NCI-H345 (cell line): ENCODE results near the gene ATP5PO.

Experiments
- DNase-seq: peaks from one replicate; lab custom pipeline; 2025; lab: John Stamatoyannopoulos, UW

Gene ATP5PO

DNA sequence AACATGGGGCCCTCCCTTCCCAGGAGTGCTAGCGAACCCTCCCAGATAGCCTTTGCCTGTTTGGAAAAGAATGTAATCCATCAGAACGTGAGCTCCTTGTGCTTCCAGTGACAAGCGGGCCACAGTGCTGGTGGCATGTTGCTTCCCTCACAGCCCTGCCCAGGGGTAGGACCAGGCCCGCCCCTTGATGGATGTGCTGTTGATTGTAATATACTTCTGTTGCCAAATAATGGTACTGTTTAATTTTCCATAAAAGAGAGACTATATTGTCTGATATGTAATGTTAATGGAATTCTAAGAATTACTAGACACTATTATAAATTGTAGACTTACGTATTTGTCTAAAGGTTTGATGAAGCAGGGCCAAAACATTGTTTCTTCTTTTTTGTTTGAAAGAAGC lies 16.4 kb downstream of the ATP5PO start:
- no peak for DNase-seq

DNA sequence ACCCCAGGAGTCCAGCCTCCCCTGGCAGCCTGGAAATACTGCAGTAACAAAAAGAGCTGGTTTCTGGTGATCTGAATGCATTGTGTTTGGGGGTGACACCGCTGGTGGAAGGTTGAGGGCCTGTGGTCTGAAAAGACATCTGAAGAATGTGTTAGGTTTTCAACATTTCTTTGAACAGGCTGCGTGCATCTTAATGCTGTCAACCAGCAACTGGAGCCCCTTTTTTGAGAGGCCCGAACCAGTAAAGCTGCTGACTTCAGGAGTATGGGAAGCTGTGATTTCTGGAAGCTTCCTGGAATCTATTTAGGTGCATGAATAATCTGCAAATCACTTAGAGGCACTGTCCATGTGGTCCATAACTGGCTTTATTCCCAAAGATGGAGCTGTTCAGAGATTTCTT lies 17.0 kb downstream of the ATP5PO start:
- DNase-seq, result no peak

DNA sequence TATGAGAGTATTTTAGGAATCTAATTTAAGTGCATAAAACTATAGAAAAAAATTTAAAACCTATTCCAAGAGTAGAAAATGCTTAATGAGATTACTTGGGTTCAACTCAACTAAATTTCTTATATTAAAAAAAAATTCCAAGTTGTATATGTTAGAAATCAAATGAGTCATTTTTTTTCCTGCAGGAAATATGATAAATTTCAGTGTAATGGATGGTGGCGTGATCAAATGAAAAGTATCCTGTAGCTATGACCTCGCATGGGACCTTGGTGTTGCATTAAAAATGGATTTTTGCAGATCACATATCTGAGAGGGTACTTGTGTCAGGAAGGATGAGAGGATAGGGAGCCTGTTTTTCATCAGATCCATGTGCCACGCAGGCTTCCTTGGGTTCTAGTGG lies 17.9 kb downstream of the ATP5PO start:
- no peak for DNase-seq

DNA sequence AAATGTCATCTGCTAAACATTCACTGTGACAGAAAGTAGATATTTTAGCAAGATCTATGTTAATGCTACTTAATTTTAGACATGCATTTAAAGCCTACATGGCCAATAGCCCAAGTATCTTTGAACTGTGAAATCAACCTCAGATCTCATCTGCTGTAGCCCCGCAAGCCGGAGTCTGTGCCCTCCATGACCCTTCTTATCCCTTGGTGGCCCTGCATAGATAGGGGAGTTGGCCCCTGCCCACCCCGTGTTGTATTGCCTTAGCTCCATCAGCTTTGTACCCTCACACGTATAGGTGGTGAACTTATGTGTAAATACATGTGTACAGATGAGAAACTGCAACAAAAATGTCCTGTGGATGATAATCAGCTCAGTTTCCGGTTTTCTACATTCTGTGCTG lies 18.5 kb downstream of the ATP5PO start:
- no peak for DNase-seq

DNA sequence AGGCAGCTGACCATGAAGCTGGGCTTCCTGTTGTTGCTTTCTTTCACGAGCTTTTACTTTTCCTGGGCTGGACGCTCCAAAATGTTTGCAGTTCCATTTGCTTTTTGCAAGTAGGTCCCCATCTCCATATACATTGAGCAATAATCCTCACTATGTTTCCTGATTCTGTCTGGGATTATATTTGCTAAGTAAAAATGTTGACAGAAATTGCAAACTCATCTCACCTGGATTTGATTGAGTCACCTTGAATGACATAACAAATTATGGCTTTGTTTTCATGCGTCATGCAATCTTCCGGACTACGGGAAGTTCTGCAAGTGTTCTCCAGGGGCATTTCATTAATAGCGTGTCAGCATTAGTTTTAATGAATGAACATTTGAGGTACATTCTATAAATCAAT lies 18.9 kb downstream of the ATP5PO start:
- no peak for DNase-seq

DNA sequence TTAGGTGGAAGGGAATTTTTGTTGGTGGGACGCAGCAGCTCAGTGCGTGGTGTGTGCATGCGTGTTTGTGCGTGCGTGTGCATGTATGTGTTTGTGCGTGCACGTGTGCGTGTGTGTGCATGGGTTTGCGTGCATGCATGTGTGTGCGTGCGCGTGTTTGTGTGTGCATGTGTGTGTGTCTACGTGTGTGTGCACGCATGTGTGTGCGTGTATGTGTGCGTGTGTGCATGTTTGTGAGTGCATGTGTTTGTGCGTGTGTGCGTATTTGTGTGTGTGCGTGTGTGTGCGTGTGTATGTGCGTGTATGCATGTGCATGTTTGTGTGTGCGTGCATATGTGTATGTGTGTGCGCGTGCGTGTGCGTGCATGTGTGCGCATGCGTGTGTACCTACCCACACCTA lies 20.2 kb downstream of the ATP5PO start:
- no peak for DNase-seq

DNA sequence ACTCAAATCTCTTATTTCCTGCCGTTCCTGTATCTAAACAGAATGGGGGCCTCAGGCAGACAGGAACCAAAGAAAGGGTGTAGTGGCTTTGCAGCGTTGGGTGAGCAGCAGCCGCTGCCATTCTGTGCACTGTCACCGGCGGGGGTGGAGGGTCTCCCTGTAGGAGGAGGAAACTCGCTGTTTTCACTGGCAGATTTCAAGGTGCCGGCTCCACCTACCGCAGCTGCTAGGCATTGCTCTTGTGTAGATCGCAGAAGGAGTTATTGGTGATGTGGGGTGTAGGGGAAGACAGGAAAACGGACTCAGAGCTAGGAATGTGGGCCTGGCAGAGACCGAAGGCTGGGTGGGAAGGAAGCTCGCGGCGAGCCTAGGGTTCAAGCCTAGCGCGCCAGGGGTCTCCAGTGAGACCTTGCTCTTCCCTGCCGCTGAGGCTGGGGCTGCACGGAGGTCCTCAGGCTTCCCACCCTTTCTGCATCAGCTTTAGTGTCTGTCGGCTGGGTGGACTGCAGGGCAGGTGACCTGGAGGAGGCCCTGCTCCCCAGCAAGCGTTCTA lies 20.8 kb downstream of the ATP5PO start:
- peak; percentile 77 for DNase-seq

DNA sequence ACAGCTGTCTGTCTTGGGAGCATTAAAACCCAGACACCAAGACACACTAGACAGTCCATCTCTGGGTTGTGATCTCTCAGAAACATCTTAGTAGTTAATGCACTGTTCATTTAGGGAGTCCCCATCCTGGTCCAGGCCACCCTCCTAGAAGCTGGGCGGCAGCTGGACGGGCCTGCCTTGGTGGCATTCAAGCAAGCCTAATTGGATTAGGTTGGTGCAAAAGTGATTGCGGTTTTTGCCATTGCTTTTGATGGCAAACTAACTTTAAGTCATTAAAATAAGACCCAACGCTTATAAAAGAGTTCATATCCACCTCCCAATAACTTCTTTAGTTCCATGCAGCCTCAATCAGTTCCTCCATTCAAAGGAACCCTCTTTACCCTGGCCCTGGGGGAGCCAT lies 21.7 kb downstream of the ATP5PO start:
- DNase-seq, result no peak

DNA sequence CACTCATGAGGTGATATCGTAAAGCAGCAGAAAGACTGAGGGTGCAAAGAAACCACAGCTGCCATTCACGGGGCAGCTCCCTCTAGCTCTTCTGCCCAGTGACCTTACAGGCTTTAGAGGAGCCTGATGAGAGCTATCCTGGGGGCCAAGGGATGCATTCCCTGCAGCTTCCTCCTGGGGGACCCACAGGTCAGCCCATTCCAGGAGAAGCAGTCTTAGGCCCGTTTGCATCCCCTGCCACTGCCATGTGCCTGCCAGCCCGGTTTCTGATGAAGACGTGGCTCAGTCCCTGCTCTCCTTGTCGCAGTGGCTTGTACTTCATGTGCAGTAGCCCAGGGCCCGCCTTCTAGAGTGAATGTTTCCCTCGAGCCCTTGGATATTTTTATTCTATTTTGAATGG lies 22.8 kb downstream of the ATP5PO start:
- no peak for DNase-seq

DNA sequence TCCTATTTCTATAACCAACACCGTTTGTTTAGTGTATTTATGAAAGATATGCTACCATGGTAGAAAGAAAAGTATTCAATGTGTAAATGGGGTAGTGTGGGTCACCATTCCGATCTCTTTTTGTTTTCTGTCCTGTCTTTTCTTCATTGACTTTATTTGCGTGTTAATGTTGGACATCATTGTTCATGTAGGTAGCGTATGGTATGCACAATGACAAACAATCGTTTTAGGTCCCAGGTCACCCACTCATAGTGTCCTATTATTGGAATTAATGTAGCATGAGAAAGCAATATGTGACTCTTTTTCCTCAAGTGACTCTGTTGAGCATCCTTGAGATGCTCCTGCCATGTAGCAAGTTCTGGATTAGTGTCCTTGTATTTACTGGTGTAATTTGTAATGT lies 25.4 kb downstream of the ATP5PO start:
- DNase-seq, result no peak

DNA sequence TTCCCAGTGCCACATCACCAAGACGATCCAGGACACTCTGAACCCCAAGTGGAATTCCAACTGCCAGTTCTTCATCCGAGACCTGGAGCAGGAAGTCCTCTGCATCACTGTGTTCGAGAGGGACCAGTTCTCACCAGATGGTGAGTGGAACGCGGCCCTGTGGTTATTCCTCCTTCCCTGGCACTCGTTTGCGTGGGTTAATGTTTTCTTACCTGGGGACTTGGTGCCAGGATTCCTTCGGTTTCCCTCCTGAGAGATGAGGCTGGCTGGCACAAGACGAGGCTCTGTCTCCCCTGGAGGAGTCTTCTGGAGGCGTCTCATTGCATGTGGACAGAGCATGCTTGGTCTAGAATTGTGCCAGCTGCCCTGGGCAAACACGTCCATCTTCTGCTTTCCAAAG lies 29.3 kb downstream of the ATP5PO start:
- DNase-seq, result no peak

DNA sequence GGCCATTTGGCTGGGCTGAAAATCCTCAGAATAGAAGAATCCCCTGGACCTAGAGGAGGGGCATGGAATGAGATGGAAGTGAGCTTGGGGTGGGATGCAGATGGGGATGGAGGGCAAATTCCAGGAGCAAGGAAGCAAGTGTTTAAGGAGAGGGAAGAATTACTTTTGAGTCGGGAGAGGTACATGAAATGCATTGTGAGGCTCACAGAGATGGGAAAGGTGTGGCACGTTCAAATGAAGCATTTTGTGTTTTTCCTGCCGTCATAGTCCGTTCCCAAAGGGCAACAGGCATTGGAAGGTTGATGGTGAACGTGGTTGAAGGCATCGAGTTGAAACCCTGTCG lies 30.5 kb downstream of the ATP5PO start:
- DNase-seq, result no peak

DNA sequence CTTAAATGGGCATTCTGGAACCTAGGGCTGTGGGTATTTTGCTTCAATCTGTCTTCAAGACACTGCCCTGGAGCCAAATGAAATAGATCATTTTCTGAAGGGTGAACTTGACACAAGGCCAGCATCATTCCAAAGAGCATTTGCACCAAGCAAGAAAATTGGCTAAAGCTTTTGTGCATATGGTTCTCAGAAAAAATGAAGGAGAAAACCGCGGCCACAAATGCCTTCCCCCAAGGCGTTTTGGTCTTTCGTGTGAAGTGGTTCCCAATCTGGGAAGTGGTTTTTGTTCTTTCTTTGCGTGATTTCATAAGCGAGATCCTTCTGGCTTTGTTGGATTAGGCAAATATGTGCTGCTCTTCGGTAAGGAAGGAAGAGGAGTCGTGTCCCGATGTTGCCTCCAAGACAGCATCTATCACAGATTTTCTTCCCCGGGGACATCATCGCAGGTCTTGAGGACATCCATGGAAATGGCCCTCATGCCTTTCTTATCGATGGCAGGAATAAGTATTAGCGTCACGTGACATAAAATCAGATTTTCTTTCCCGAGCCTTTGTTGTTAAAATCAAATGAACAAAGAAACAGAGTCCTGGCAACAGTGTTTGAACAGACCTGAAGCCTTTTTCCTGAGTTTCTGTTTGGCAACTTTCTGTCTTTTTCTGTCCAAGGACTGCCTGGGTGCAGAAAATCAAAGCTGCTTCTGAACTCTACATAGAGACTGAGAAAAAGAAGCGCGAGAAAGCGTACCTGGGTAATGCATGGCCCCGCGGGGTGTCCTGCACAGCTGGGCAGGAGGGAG lies 31.0 kb downstream of the ATP5PO start:
- no peak for DNase-seq

DNA sequence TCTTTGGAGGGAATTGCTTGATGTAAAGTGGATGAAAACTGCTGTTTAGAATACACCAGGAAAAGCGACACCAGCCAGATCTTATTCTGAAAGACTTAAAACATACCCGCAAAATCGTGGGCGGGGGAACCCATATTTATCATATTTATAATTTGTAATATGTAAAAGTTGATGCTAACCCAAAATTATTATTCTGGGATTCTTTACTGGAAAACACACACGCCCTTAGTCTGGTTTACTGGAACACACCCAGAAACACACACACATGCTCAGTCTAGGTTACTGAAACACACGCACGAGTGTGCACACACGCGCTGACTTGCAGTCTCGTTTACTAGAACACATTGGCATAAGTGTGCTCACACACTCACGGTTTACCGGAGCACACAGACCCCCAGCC lies 32.5 kb downstream of the ATP5PO start:
- DNase-seq, result no peak

DNA sequence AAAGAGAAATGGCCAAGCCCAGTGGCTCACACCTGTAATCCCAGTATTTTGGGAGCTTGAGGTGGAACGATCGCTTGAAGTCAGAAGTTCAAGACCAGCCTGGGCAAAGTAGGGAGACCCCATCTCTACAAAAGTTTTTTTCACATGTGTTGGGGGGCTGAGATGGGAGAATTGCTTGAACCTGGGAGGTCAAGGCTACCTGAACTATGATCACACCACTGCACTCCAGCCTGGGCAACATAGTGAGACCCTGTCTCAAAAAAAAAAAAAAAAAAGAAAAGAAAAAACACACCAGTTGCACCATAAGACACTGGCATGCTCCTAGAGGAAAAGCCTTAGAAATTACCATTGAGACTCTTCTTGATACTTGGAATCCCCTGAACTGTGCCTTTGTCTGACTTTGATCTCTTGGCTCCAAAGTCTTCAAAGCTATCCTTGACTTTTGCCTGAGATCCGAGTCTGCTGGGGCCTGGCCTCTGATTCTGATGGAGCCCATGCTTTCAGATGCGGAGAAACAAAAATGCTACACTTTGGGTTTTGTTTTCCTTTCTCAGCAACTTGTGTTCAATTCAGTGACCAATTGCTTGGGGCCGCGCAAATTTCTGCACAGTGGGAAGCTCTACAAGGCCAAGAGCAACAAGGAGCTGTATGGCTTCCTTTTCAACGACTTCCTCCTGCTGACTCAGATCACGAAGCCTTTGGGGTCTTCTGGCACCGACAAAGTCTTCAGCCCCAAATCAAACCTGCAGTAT lies 33.7 kb downstream of the ATP5PO start:
- DNase-seq, result no peak

DNA sequence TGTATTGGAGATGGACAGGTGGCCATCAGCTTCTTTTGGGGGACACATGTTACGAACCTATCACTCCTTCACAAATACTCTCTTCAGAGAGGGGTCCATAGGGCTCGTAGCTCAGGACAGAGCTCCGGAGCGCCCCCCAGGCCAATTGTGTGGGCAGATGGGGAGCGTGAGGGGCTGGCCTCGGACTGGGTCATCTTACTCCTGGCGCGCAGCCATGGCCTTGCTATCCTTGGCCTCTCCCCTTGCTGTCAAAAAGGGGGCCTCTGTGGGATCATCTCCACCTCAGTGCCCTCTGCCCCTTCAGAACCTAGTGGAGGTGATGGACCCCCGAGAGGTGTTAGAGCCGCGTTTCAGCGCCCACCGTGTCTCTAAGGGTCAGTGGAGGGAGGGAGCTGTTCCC lies 35.0 kb downstream of the ATP5PO start:
- DNase-seq, result no peak

DNA sequence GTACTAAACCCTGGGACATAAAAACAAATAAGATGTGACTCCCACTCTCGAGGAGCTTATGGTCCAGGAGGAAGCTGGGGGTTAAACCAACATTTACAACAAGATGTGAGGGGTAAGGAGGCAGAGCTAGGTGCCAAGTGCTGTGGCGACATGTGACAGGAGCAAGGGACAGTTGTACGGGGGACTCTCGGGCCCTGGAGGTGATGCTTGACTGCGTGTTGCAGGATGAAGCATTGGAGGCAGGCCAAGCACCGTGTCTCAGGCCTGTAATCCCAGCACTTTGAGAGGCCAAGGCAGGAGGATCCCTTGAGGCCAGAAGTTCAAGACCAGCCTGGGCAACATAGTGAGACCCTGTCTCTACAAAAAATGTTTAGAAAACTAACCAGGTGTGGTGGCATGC lies 36.8 kb downstream of the ATP5PO start:
- DNase-seq, result no peak

DNA sequence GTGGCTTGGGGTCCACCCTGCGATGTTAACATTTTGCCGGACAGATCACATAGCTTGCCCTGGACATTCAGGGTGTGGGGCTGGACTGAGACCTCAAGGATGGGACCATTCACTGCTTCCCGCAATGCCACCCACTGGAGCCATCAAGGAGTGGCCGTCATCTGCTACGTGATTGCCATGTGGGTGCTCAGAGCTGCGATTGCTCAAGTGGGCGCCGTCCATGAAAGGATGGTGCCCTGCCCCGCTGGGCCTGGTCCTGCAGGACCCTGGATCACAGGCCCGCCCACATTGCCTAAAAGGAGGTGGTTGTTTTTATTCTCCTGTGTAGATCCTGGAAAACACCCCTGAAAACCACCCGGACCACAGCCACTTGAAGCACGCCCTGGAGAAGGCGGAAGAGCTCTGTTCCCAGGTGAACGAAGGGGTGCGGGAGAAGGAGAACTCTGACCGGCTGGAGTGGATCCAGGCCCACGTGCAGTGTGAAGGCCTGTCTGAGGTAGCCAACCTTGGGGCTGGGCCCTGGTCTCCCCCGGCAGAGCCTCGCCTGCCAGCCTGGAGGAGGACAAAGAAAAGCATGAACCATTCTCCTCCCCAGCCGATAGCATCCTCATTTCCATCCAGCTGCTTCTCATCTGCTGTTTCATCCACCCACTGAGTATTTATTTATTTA lies 40.4 kb downstream of the ATP5PO start:
- DNase-seq, result no peak

DNA sequence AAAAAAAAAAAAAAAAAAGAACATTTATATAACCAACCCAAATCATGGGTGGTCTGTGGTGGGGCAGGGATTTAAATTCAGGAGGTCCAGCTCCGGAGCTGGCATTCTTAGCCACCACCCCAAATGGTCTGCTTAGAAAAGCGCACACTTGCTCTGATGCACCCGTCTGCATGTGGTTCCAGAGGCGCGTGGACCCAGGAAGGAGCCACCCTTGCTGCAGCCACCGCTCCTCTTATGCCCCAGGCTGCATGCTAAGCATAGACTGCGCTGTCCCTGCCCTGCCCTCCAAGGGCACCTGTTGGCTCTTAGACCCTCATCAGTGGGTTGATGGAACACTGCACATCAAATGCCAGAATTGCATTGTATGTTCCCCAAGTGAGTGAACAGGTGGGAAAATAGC lies 41.4 kb downstream of the ATP5PO start:
- DNase-seq, result no peak

DNA sequence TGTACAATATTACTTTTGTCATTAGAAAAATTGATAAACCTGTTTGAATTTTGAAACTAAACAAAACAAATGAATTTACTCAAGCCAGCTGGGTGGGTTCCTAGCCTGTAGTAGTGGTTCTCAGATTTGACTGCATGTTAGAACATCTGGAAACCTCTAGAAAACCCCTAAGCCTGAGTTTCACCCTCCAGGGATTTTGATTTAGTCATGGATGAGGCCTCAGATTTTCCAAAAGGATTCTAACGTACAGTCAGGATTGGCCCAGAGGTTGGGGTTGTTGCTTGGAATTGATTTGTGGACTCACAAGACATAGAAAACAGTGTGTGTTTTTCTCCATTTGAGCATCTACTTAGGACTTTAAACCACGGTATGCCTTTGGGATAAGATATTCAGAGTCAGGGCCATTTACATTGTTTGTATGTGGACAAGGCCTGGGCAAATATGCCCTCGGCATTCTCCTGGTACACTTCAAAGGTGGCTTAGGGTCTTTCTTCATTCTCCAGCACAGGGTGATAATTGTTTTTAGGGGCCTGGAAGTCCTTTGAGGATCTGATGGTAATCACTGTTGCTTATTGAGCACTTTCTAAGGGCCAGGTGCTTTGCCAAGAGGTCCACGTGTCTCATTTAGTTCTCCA lies 42.6 kb downstream of the ATP5PO start:
- no peak for DNase-seq

DNA sequence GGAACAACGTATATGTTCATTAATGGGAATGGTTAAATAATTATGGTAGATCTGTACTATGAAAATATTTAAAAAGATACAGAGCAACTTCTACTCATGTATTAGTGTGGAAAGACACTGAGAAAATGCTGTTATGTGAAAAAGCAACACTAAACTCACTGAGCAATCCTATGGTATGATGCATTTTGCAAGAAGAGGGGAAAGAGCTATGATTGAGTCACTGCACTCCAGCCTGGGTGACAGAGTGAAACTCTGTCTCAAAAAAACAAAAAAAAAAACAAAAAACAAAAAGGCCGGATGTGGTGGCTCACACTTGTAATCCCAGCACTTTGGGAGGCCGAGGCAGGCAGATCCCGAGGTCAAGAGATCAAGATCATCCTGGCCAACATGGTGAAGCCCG lies 44.4 kb downstream of the ATP5PO start:
- DNase-seq, result no peak

DNA sequence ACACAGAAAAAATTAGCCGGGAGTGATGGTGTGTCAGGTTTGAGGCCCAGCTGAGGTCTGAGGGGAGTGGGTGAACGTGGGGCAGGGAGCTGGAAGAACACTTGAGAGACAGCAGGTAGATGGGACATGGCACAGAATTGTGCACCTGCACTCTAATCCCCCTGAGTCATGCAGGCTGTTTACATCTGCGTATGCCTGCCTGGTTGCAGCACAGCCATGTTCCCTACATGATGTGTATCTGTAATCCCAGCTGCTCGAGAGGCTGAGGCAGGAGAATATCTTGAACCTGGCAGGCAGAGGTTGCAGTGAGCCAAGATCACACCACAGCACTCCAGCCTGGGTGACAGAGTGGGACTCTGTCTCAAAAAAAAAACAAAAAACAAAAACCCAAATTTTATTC lies 44.8 kb downstream of the ATP5PO start:
- DNase-seq, result peak; percentile 26

DNA sequence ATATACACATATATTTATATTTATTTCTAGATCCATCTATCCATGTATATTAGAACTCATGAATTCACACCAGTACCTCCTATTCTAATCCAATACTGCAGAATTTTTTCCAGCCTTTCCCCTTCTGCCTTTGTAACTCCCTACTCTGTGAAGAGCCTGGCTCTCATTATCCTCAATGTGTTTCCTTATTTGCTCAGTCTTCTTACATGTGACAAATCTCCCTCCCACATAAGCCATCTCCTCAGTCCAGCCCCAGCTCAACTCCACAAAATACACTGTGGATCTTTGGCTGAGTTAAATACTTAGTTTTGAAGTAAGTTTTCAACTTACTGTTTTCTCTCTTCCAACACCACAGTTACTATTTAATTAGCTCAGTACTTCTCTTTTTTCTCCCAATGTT lies 45.7 kb downstream of the ATP5PO start:
- DNase-seq, result peak; percentile 8
